ENCODE measurements around the gene STAT3. TPM values are rescaled to one million over a fixed set of nuclear protein-coding genes. Genes with fewer than 3 reads are reported as not detected.
"Not testable (repeated sequence)": the region's sequence is repeated elsewhere in the genome, so short reads cannot be mapped to it uniquely, and the experiment has no call there.

The STAT3 gene
- polyA plus RNA-seq, 2 of the 4 experiments (the other 2 are of a cell fraction), result 72.8 to 97.8 TPM

- no peak for TF ChIP-seq KDM1A (IDR thresholded peaks at IDR 0.05; ENCODE audit: low read depth)
- TF ChIP-seq CEBPB (IDR thresholded peaks at IDR 0.05), result peak; percentile 84 to 92
- TF ChIP-seq RFX5 (IDR thresholded peaks at IDR 0.05), result no peak
- TF ChIP-seq HEYL (CRISPR knock-in tag; IDR thresholded peaks at IDR 0.05), result no peak
- TF ChIP-seq HDAC2 (IDR thresholded peaks at IDR 0.05), result no peak
- TF ChIP-seq HOXB13 (CRISPR knock-in tag; IDR thresholded peaks at IDR 0.05; ENCODE audit: low read depth), result no peak
- no peak for TF ChIP-seq MAZ (IDR thresholded peaks at IDR 0.05; ENCODE audit: borderline replicate concordance, low read depth, low read length)
- TF ChIP-seq RAD21 (conservative IDR thresholded peaks at IDR 0.05 in 1 of 2, IDR thresholded peaks at IDR 0.05 in 1 of 2), result no peak
- TF ChIP-seq BCL3 (IDR thresholded peaks at IDR 0.05), result no peak
- TF ChIP-seq PHF8 (IDR thresholded peaks at IDR 0.05; ENCODE audit: borderline replicate concordance, low read depth), result no peak
- no peak for TF ChIP-seq NPAS2 (CRISPR knock-in tag; IDR thresholded peaks at IDR 0.05; ENCODE audit: borderline replicate concordance)
- no peak for TF ChIP-seq NR3C1 (IDR thresholded peaks at IDR 0.05)
- peak in 1 of 2 experiments; percentile 51; a peak in 2 of 5 replicates for TF ChIP-seq JUN (IDR thresholded peaks at IDR 0.05)
- no peak for TF ChIP-seq EHMT2 (IDR thresholded peaks at IDR 0.05; ENCODE audit: low read depth)
- TF ChIP-seq HMGXB4 (CRISPR knock-in tag; IDR thresholded peaks at IDR 0.05; ENCODE audit: borderline replicate concordance), result no peak
- no peak for TF ChIP-seq RARB (CRISPR knock-in tag; IDR thresholded peaks at IDR 0.05)
- no peak for TF ChIP-seq SREBF2 (IDR thresholded peaks at IDR 0.05)
- TF ChIP-seq NFE2L2 (conservative IDR thresholded peaks at IDR 0.05; ENCODE audit: low read length), result peak; percentile 57; the same call in 1 of the 2 replicates
- TF ChIP-seq FOSL2 (IDR thresholded peaks at IDR 0.05), result peak; percentile 85
- peak; percentile 99 for TF ChIP-seq FOSL2 (CRISPR knock-in tag; IDR thresholded peaks at IDR 0.05)
- TF ChIP-seq CTCF (IDR thresholded peaks at IDR 0.05), result no peak
- TF ChIP-seq POLR2AphosphoS2 (conservative IDR thresholded peaks at IDR 0.05; ENCODE audit: low read length), result no peak
- no peak for TF ChIP-seq HOXB5 (CRISPR knock-in tag; IDR thresholded peaks at IDR 0.05)
- TF ChIP-seq CHD2 (IDR thresholded peaks at IDR 0.05; ENCODE audit: low read length, partially characterized antibody), result no peak
Measured at GRCh38 chr17:42266918-42267766, 121.1 kb downstream of the STAT3 start (continued).

GRCh38 chr17:42266462-42266861, 121.8 kb downstream of the STAT3 start:
- TF ChIP-seq TP53 (CRISPR knock-in tag; IDR thresholded peaks at IDR 0.05), result 0 out of 2 replicates have a peak, but pooled peaks have one; percentile 36
- no peak for TF ChIP-seq FOXS1 (CRISPR knock-in tag; IDR thresholded peaks at IDR 0.05)
- ATAC-seq (peak in 1 of 2 experiments; percentile 65; a peak in 5 of 6 replicates), DNase-seq (ENCODE audit: low read depth in 1 of 2, low spot score in 1 of 2) (no peak), FAIRE-seq (no peak)
- Histone ChIP-seq H3K27ac (peak overlapping the region; percentile 36 to 48), H3K4me3 (no peak overlapping the region), H3K4me1 (peaks cover 48% of the 10 kb centered on the region), H3K4me2 (peak overlapping the region; percentile 60), H3K9me3 (no peaks in the 10 kb centered on the region)
- ChIA-PET POLR2A (no interaction called here), CTCF (interaction anchor here (1.2 to 2.1 kb wide), 5 partner anchors 9 to 139 kb away, joined by 3 to 8 read pairs (median 4); partner anchors contain the start of gene STAT5B)
- 59% methylated on average over 2 of the region's 2 CpGs for WGBS (ENCODE audit: missing lambda C conversion rate)

- FAIRE-seq; CTCF ChIA-PET; POLR2A ChIA-PET; DNase-seq (ENCODE audit: low read depth in 1 of 2, low spot score in 1 of 2); H3K9me3 ChIP-seq; H3K27ac ChIP-seq; ATAC-seq; H3K4me2 ChIP-seq; H3K4me3 ChIP-seq: not testable (repeated sequence)
- peaks cover 35% of the 10 kb centered on the region for H3K4me1 ChIP-seq
- 85% methylated on average over 4 of the region's 4 CpGs for WGBS (ENCODE audit: missing lambda C conversion rate)
Measured at GRCh38 chr17:42264366-42264765, 123.9 kb downstream of the STAT3 start.
